ENCODE data around the gene GPR162. TPM values are rescaled to one million over a fixed set of nuclear protein-coding genes. Genes with fewer than 3 reads are reported as not detected.

GPR162 gene
- total RNA-seq, 1 experiment from 2014 or later: 6.1 TPM

DNA sequence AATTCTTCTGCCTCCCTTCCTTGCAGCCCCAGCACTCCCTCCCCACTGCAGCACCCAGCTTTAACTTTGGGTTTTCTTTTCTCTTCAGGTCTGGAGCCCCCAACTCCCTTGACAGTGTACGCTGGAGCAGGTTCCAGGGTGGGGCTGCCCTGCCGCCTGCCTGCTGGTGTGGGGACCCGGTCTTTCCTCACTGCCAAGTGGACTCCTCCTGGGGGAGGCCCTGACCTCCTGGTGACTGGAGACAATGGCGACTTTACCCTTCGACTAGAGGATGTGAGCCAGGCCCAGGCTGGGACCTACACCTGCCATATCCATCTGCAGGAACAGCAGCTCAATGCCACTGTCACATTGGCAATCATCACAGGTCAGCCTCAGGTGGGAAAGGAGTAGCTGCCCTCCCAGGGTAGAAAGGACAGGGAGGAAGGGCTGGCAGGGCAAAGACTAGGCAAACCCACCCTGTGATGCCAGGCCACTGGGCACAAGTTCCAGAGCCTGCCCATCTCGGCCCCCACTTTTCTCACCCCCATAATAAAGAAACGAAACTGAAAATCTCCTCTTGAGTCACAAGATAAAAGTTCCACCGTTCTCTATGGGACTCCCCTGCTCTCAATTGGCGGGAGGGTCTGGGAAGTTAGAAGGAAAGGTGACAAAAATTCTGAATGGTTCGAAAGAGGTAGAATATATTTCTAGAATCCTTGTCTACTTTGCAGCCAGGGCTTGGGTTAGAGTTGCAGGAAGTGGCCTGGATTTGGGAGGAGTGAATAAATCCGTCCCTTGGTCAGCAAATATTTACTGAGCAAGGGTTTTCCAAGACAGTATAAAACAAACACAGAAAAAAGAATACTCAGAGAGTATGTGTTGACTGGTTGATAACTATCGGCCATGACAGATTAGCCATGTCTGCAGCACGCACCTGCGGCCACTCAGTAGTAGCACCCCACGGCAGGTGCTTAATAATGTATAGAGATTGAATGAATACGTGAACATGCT is 46.1 kb upstream of the GPR162 start:
- H3K4me1 Mint-ChIP-seq: peaks cover 49 to 66% of the 10 kb centered on the region in 2 experiments
- Histone ChIP-seq H2BK5ac (ENCODE audit: insufficient read length, low read length) (no peak overlapping the region), H2BK120ac (ENCODE audit: low read depth, low read length, poor library complexity, severe bottlenecking) (no peak overlapping the region), H3K4me2 (ENCODE audit: insufficient read depth, insufficient read length, low read length) (no peak overlapping the region), H3K79me1 (ENCODE audit: insufficient read depth, low read depth, low read length, poor library complexity, severe bottlenecking) (no peaks in the 10 kb centered on the region), H4K5ac (ENCODE audit: insufficient read length, low read depth, low read length) (no peak overlapping the region), H3K4ac (ENCODE audit: low read depth, low read length) (no peak overlapping the region), H4K20me1 (ENCODE audit: control insufficient read depth, insufficient read depth, insufficient read length) (no peaks in the 10 kb centered on the region), H2BK15ac (ENCODE audit: low read depth, low read length) (no peak overlapping the region), H2AFZ (ENCODE audit: low read length) (no peak overlapping the region), H3K14ac (ENCODE audit: insufficient read depth, low read length) (no peak overlapping the region), H3K23ac (ENCODE audit: insufficient read length, low read depth, low read length) (no peak overlapping the region), H3K18ac (ENCODE audit: insufficient read length, low read depth, low read length) (no peak overlapping the region), H3K9ac (ENCODE audit: extremely low read depth, insufficient read length, low read length) (no peak overlapping the region), H3K27ac (ENCODE audit: insufficient read length, low read depth, low read length) (no peak overlapping the region), H3K79me2 (ENCODE audit: insufficient read depth, low read length) (no peaks in the 10 kb centered on the region), H4K8ac (replicated peaks; ENCODE audit: insufficient read length, low read depth, low read length) (no peak overlapping the region), H3K56ac (ENCODE audit: insufficient read length, low read depth, low read length) (no peak overlapping the region), H3K4me1 (ENCODE audit: insufficient read depth, low read length) (no peaks in the 10 kb centered on the region; the same call in 1 of the 2 replicates), H4K91ac (ENCODE audit: insufficient read length, low read depth, low read length) (no peak overlapping the region), H3K23me2 (ENCODE audit: insufficient read length, low read depth, low read length, poor library complexity, severe bottlenecking) (peaks cover 19% of the 10 kb centered on the region), H2BK12ac (ENCODE audit: insufficient read length, low read depth, low read length) (no peak overlapping the region), H3K9me3 (ENCODE audit: control insufficient read depth, low read depth, low read length) (no peaks in the 10 kb centered on the region), H2BK20ac (ENCODE audit: low read depth, low read length, poor library complexity, severe bottlenecking) (no peak overlapping the region), H2AK5ac (ENCODE audit: insufficient read length, low read length) (no peak overlapping the region), H3T11ph (ENCODE audit: low read length) (no peak overlapping the region), H3K27me3 (ENCODE audit: insufficient read depth, low read length) (peaks cover 5% of the 10 kb centered on the region; the same call in 1 of the 2 replicates)
- no peak overlapping the region; a peak in 1 of 7 replicates for H3K27ac Mint-ChIP-seq
- peaks cover 0 to 3% of the 10 kb centered on the region in 2 experiments; a peak in 2 of 5 replicates for H3K9me3 Mint-ChIP-seq
- peaks cover 47% of the 10 kb centered on the region for H3K27me3 Mint-ChIP-seq (ENCODE audit: low read depth)
- peaks cover 14 to 36% (median 35%) of the 10 kb centered on the region in 3 experiments for H3K36me3 Mint-ChIP-seq (ENCODE audit: insufficient read depth in 1 of 3, low read depth in 3 of 3)
- no peak for DNase-seq
- TF ChIP-seq, protein P1, sequence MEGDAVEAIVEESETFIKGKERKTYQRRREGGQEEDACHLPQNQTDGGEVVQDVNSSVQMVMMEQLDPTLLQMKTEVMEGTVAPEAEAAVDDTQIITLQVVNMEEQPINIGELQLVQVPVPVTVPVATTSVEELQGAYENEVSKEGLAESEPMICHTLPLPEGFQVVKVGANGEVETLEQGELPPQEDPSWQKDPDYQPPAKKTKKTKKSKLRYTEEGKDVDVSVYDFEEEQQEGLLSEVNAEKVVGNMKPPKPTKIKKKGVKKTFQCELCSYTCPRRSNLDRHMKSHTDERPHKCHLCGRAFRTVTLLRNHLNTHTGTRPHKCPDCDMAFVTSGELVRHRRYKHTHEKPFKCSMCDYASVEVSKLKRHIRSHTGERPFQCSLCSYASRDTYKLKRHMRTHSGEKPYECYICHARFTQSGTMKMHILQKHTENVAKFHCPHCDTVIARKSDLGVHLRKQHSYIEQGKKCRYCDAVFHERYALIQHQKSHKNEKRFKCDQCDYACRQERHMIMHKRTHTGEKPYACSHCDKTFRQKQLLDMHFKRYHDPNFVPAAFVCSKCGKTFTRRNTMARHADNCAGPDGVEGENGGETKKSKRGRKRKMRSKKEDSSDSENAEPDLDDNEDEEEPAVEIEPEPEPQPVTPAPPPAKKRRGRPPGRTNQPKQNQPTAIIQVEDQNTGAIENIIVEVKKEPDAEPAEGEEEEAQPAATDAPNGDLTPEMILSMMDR (conservative IDR thresholded peaks at IDR 0.05): no peak
- WGBS (ENCODE audit: extremely low coverage, insufficient read length, low lambda C conversion rate): no CpG with 5 or more reads among the region's 16 CpGs
- peak overlapping the region in 1 of 2 experiments; percentile 2; a peak in 1 of 5 replicates for H3K4me3 Mint-ChIP-seq
